ENCODE results near the gene IQCE. TPM values are rescaled to one million over a fixed set of nuclear protein-coding genes. Genes with fewer than 3 reads are reported as not detected.
"Not testable (repeated sequence)": the region's sequence is repeated elsewhere in the genome, so short reads cannot be mapped to it uniquely, and the experiment has no call there.

IQCE gene
- total RNA-seq, 1 donor from 2014 or later, result 12.0 TPM

GRCh38 chr7:2528481-2529095 is 30.2 kb upstream of the IQCE start:
- TF ChIP-seq CTCF (IDR thresholded peaks at IDR 0.05; ENCODE audit: partially characterized antibody, unreplicated experiment), result no peak
- Mint-ChIP-seq H3K4me1 (ENCODE audit: low read depth, unreplicated experiment) (peaks cover 2% of the 10 kb centered on the region), H3K27me3 (ENCODE audit: unreplicated experiment) (peaks cover 11% of the 10 kb centered on the region)

GRCh38 chr7:2529161-2530070 is 29.4 kb upstream of the IQCE start:
- peaks cover 4% of the 10 kb centered on the region for H3K9me3 Mint-ChIP-seq (ENCODE audit: unreplicated experiment)
- H3K4me1 Mint-ChIP-seq (ENCODE audit: low read depth, unreplicated experiment), result peaks cover 2% of the 10 kb centered on the region
- no peak overlapping the region for H3K27ac Mint-ChIP-seq (ENCODE audit: unreplicated experiment)
- DNase-seq, result peak; percentile 13
- H3K27me3 Mint-ChIP-seq (ENCODE audit: unreplicated experiment), result peaks cover 12% of the 10 kb centered on the region
- no peaks in the 10 kb centered on the region for H3K36me3 Mint-ChIP-seq (ENCODE audit: unreplicated experiment)
- H3K4me3 Mint-ChIP-seq (ENCODE audit: unreplicated experiment), result no peak overlapping the region
- TF ChIP-seq CTCF (IDR thresholded peaks at IDR 0.05; ENCODE audit: partially characterized antibody, unreplicated experiment), result no peak

More at GRCh38 chr7:2528481-2529095, 30.2 kb upstream of the IQCE start:
- H3K9me3 Mint-ChIP-seq (ENCODE audit: unreplicated experiment), result peaks cover 3% of the 10 kb centered on the region
- no peaks in the 10 kb centered on the region for H3K36me3 Mint-ChIP-seq (ENCODE audit: unreplicated experiment)
- H3K27ac Mint-ChIP-seq (ENCODE audit: unreplicated experiment), result no peak overlapping the region
- H3K4me3 Mint-ChIP-seq (ENCODE audit: unreplicated experiment), result no peak overlapping the region
- peak; percentile 12 for DNase-seq

GRCh38 chr7:2530071-2530987 is 28.4 kb upstream of the IQCE start:
- Mint-ChIP-seq H3K27ac (ENCODE audit: unreplicated experiment) (no peak overlapping the region), H3K4me3 (ENCODE audit: unreplicated experiment) (no peak overlapping the region)

GRCh38 chr7:2530994-2531795 is 27.6 kb upstream of the IQCE start:
- H3K27ac Mint-ChIP-seq (ENCODE audit: unreplicated experiment); H3K36me3 Mint-ChIP-seq (ENCODE audit: unreplicated experiment): not testable (repeated sequence)

More at GRCh38 chr7:2530071-2530987, 28.4 kb upstream of the IQCE start:
- Mint-ChIP-seq H3K36me3 (ENCODE audit: unreplicated experiment) (no peaks in the 10 kb centered on the region), H3K27me3 (ENCODE audit: unreplicated experiment) (peaks cover 12% of the 10 kb centered on the region), H3K4me1 (ENCODE audit: low read depth, unreplicated experiment) (peaks cover 2% of the 10 kb centered on the region), H3K9me3 (ENCODE audit: unreplicated experiment) (peaks cover 5% of the 10 kb centered on the region)
- TF ChIP-seq CTCF (IDR thresholded peaks at IDR 0.05; ENCODE audit: partially characterized antibody, unreplicated experiment), result no peak
- DNase-seq, result peak; percentile 19

GRCh38 chr7:2531796-2532110 is 27.0 kb upstream of the IQCE start:
- H3K36me3 Mint-ChIP-seq (ENCODE audit: unreplicated experiment); H3K27ac Mint-ChIP-seq (ENCODE audit: unreplicated experiment); H3K27me3 Mint-ChIP-seq (ENCODE audit: unreplicated experiment); H3K4me1 Mint-ChIP-seq (ENCODE audit: low read depth, unreplicated experiment); H3K9me3 Mint-ChIP-seq (ENCODE audit: unreplicated experiment); H3K4me3 Mint-ChIP-seq (ENCODE audit: unreplicated experiment): not testable (repeated sequence)
- DNase-seq, result peak; percentile 22

More at GRCh38 chr7:2530994-2531795, 27.6 kb upstream of the IQCE start:
- not testable (repeated sequence) for H3K4me3 Mint-ChIP-seq (ENCODE audit: unreplicated experiment); H3K4me1 Mint-ChIP-seq (ENCODE audit: low read depth, unreplicated experiment); H3K9me3 Mint-ChIP-seq (ENCODE audit: unreplicated experiment)
- DNase-seq, result peak; percentile 20
- peaks cover 12% of the 10 kb centered on the region for H3K27me3 Mint-ChIP-seq (ENCODE audit: unreplicated experiment)

GRCh38 chr7:2532199-2532772 is 26.5 kb upstream of the IQCE start:
- H3K9me3 Mint-ChIP-seq (ENCODE audit: unreplicated experiment); H3K27me3 Mint-ChIP-seq (ENCODE audit: unreplicated experiment); H3K36me3 Mint-ChIP-seq (ENCODE audit: unreplicated experiment); H3K4me3 Mint-ChIP-seq (ENCODE audit: unreplicated experiment); H3K4me1 Mint-ChIP-seq (ENCODE audit: low read depth, unreplicated experiment): not testable (repeated sequence)
- H3K27ac Mint-ChIP-seq (ENCODE audit: unreplicated experiment), result peak overlapping the region; percentile 68
- DNase-seq, result peak; percentile 16

- H3K27me3 Mint-ChIP-seq (ENCODE audit: unreplicated experiment), result peaks cover 12% of the 10 kb centered on the region
Observed at GRCh38 chr7:2532816-2533215, 26.0 kb upstream of the IQCE start.

GRCh38 chr7:2533566-2533965 is 25.2 kb upstream of the IQCE start:
- not testable (repeated sequence) for H3K9me3 Mint-ChIP-seq (ENCODE audit: unreplicated experiment); H3K36me3 Mint-ChIP-seq (ENCODE audit: unreplicated experiment); H3K4me1 Mint-ChIP-seq (ENCODE audit: low read depth, unreplicated experiment); H3K27me3 Mint-ChIP-seq (ENCODE audit: unreplicated experiment); H3K4me3 Mint-ChIP-seq (ENCODE audit: unreplicated experiment)
- H3K27ac Mint-ChIP-seq (ENCODE audit: unreplicated experiment), result peak overlapping the region; percentile 87
- peak; percentile 5 for DNase-seq

More at GRCh38 chr7:2532816-2533215, 26.0 kb upstream of the IQCE start:
- DNase-seq, result peak; percentile 15
- not testable (repeated sequence) for H3K27ac Mint-ChIP-seq (ENCODE audit: unreplicated experiment); H3K4me3 Mint-ChIP-seq (ENCODE audit: unreplicated experiment); H3K4me1 Mint-ChIP-seq (ENCODE audit: low read depth, unreplicated experiment); H3K9me3 Mint-ChIP-seq (ENCODE audit: unreplicated experiment); H3K36me3 Mint-ChIP-seq (ENCODE audit: unreplicated experiment)

All from glutamatergic neuron (in vitro differentiated cells).